BJ (cell line): ENCODE results near the gene TYMP. TPM values are rescaled to one million over a fixed set of nuclear protein-coding genes. Genes with fewer than 3 reads are reported as not detected.
A peak's percentile ranks its signal among the peaks of the same experiment; 100 is the strongest.

Experiments used
- CTCF ChIA-PET: fragments of 350-600 bp; formaldehyde crosslinking; extraction: SDS; loops from one replicate; lab custom pipeline; 2021; ENCODE audit warnings: antibody characterized with exemption, inconsistent platforms; lab: Yijun Ruan, JAX
- POLR2A ChIA-PET: fragments of 300-600 bp; sonication (Branson Sonifier 250); formaldehyde crosslinking; extraction: SDS; loops from one replicate; lab custom pipeline; 2021; ENCODE audit warnings: antibody characterized with exemption; lab: Charles Lee
- DNase-seq: peaks from one replicate; pipeline ENCODE4 v3.0.0-alpha.2; 2011; ENCODE audit warnings: low read depth
- H3K27me3 ChIP-seq: 2 replicates; pipeline ENCODE4 v1.6.0; 2011; ENCODE audit warnings: low read length; ENCODE audit not compliant: control insufficient read depth, insufficient read depth
- H3K36me3 ChIP-seq: 2 replicates; pipeline ENCODE4 v1.5.1; 2011; ENCODE audit warnings: low read length; ENCODE audit not compliant: control insufficient read depth, insufficient read depth
- H3K4me3 ChIP-seq: 2 replicates; pipeline ENCODE4 v1.5.1; 2011; ENCODE audit warnings: low read depth, mild to moderate bottlenecking, control low read depth, low read length
- polyA plus RNA-seq: library from polyadenylated mRNA; depleted of rRNA; stranded (reverse); fragments of >200 nt; gene quantifications from 2 replicates; pipeline ENCODE4 v1.2.3, GENCODE V29; 2011
- TF ChIP-seq, protein P1 (sequence below): IDR thresholded peaks from 2 replicates; pipeline ENCODE4 v1.5.1; 2011; ENCODE audit warnings: low read depth, mild to moderate bottlenecking, control low read depth, inconsistent platforms, low read length, moderate library complexity; ENCODE audit not compliant: insufficient read depth

TYMP gene
- polyA plus RNA-seq, 1 experiment = 20.6 TPM

DNA sequence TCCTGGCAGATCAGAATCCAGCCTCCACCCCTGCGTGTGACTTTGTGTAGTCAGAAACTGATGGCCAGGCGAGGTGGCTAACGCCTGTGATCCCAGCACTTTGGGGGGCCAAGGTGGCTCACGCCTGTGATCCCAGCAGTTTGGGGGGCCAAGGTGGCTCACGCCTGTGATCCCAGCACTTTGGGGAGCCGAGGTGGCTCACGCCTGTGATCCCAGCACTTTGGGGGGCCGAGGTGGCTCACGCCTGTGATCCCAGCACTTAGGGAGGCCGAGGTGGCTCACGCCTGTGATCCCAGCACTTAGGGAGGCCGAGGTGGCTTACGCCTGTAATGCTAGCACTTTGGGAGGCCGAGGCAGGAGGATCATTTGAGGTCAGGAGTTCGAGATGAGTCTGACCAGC lies 16.6 kb downstream of the TYMP start:
- Histone ChIP-seq H3K27me3 (no peaks in the 10 kb centered on the region), H3K4me3 (no peak overlapping the region), H3K36me3 (peaks cover 4% of the 10 kb centered on the region)
- CTCF ChIA-PET = no interaction called here
- DNase-seq = no peak
- TF ChIP-seq, protein P1, sequence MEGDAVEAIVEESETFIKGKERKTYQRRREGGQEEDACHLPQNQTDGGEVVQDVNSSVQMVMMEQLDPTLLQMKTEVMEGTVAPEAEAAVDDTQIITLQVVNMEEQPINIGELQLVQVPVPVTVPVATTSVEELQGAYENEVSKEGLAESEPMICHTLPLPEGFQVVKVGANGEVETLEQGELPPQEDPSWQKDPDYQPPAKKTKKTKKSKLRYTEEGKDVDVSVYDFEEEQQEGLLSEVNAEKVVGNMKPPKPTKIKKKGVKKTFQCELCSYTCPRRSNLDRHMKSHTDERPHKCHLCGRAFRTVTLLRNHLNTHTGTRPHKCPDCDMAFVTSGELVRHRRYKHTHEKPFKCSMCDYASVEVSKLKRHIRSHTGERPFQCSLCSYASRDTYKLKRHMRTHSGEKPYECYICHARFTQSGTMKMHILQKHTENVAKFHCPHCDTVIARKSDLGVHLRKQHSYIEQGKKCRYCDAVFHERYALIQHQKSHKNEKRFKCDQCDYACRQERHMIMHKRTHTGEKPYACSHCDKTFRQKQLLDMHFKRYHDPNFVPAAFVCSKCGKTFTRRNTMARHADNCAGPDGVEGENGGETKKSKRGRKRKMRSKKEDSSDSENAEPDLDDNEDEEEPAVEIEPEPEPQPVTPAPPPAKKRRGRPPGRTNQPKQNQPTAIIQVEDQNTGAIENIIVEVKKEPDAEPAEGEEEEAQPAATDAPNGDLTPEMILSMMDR = no peak
- POLR2A ChIA-PET = no interaction called here

DNA sequence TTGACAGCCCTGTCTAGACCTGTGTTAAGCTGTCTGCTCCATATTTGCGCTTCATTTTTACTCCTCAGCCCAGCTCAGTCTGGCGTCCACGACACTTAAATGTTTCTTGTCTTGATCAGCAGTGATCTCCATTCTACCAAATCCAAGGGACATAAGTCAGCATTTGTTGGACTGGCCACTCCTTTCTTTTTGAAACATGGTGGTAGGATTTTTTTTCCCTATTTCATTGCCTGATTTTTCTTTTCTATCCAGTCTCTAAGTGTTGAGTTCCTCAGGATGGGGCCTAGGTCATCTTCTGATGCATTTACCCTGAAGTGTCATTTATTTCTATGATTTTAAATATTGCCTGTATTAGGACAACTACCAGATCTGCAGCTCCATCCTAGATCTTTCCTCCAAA lies 20.9 kb downstream of the TYMP start:
- TF ChIP-seq, protein P1 = no peak
- POLR2A ChIA-PET = interaction anchor here (0.6 kb wide), 1 partner anchor 16 kb away, joined by 4 read pairs; no protein-coding TSS in a partner anchor
- peak overlapping the region; percentile 92 for H3K4me3 ChIP-seq
- peaks cover 15% of the 10 kb centered on the region for H3K36me3 ChIP-seq
- H3K27me3 ChIP-seq = no peaks in the 10 kb centered on the region
- CTCF ChIA-PET = interaction anchor here (1.5 to 2.3 kb wide), 2 partner anchors 11 to 17 kb away, joined by 3 to 8 read pairs; partner anchors contain the start of gene SCO2
- no peak for DNase-seq

DNA sequence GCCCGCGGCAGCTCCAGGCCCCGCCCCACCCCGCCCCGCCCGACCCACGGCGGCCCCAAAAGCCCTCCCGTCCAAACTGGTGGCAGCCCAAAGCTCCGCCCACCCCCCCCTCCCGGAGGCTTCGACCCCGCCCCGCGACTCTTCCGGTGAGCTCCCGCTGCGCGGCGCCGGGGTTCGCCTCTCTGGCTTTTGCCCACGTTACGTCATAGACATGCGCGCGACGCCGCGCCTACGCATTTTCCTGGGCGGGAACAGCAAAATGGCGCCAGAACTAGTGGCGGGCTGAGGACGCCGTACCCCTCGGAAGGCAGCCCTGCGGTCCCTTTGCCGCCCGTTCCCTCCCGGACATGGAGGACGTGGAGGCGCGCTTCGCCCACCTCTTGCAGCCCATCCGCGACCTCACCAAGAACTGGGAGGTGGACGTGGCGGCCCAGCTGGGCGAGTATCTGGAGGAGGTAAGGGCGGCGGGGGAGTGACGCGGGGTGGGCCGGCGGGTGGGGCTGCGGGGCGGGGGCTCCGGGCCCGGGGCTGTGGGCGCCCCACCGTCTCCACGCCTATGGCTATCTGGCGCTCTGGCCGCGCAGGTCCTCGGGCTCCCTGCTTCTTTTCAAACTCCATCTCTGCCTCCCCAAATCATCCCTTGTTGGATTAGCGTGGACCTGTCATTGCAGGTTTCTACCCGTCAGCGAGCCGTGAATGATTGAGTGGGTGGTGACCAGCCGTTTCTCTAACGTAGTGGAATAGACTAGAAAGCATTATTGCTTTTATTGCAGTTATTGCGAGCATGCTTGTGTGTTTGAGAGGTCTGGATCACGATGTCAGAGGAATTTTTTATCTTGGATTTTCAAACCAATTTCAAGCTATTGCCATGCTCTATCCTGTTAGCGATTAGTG lies 21.6 kb downstream of the TYMP start, which contains the start of gene NCAPH2:
Gene NCAPH2 (plus strand): TSS at position 234 of the 894 bp plus-strand sequence. CDS start 114 bp downstream, at position 348.
- Histone ChIP-seq H3K36me3 (peaks cover 20% of the 10 kb centered on the region), H3K27me3 (no peaks in the 10 kb centered on the region), H3K4me3 (peak within 1 kb of the TSS; percentile 99)
- TF ChIP-seq, protein P1 = 0 out of 2 replicates have a peak, but pooled peaks have one; percentile 6
- POLR2A ChIA-PET = interaction anchor here (0.6 to 1.1 kb wide), 3 partner anchors 13 to 22 kb away, joined by 3 to 9 read pairs (median 4); partner anchors contain the start of genes SCO2 and TYMP
- DNase-seq = peak; percentile 55
- CTCF ChIA-PET = interaction anchor here (1.1 to 3.1 kb wide), 4 partner anchors 11 to 166 kb away, joined by 3 to 13 read pairs (median 9); partner anchors contain the start of gene SCO2

DNA sequence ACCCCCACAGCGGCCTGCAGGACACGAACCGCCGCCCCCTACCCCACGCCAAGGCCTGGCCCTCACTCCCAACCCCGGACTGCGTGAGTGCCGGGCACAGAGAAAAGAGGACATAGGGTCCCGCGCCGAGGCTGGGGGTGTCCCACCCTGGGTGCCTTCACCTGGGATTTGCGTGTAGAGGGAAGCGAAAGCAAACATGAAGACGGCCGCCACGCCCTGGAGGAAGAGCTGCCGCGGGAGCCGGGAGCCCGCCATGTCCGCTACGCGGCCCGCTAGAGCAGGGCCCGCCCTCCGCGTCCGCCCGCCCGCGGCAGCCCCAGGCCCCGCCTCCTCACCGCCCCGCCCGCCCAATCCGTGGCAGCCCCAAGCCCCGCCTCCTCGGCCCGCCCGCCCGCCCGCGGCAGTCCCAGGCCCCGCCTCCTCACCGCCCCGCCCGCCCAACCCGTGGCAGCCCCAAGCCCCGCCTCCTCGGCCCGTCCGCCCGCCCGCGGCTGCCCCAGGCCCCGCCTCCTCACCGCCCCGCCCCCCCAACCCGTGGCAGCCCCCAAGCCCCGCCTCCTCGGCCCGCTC lies 22.3 kb downstream of the TYMP start, which contains the start of gene LMF2:
Gene LMF2 (minus strand): TSS at position 282 of the 570 bp plus-strand sequence. CDS start 27 bp downstream, at position 255.
- TF ChIP-seq, protein P1 = no peak
- Histone ChIP-seq H3K4me3 (peak within 1 kb of the TSS; percentile 99), H3K27me3 (no peaks in the 10 kb centered on the region), H3K36me3 (peaks cover 25% of the 10 kb centered on the region)
- ChIA-PET CTCF (interaction anchor here (1.1 to 3.1 kb wide), 3 partner anchors 10 to 165 kb away, joined by 3 to 13 read pairs (median 10); partner anchors contain the start of gene SCO2), POLR2A (interaction anchor here (0.6 to 1.1 kb wide), 3 partner anchors 14 to 22 kb away, joined by 3 to 9 read pairs (median 4); partner anchors contain the start of genes SCO2 and TYMP)
- no peak for DNase-seq
